C4-2B (cell line): Measurements from ENCODE around the gene RPL29.

Experiments
- H3K27ac ChIP-seq: fragments of 450-650 bp; 2 replicates; pipeline ENCODE4 v1.5.1; 2017
- ZFX ChIP-seq: fragments of 450-650 bp; IDR thresholded peaks from 2 replicates; pipeline ENCODE4 v1.6.1; 2017
- TF ChIP-seq, protein P1 (sequence below): fragments of 450-650 bp; conservative IDR thresholded peaks from 2 replicates; pipeline ENCODE4 v1.5.1; 2017; ENCODE audit warnings: mild to moderate bottlenecking

RPL29 gene

DNA sequence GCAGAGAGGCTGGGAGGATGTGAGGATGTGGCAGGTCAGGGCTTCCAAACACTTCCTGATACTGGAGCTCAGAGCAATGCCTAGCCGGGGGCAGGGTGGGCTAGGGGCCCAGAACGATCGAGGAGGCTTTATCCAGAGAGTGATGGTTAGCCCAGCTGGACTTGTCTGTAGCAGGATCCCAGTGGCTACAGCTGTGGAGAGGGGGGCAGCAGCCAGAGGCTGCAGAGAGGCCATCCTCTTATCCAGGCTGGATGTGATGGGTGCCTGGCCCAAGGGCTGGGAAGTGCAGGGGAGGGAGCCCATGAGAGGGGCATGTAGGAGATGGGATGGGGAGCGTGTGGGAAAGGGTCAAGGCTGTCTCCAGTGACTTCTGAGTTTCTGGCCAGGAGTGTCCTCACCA is 48.9 kb downstream of the RPL29 start:
- TF ChIP-seq, protein P1, sequence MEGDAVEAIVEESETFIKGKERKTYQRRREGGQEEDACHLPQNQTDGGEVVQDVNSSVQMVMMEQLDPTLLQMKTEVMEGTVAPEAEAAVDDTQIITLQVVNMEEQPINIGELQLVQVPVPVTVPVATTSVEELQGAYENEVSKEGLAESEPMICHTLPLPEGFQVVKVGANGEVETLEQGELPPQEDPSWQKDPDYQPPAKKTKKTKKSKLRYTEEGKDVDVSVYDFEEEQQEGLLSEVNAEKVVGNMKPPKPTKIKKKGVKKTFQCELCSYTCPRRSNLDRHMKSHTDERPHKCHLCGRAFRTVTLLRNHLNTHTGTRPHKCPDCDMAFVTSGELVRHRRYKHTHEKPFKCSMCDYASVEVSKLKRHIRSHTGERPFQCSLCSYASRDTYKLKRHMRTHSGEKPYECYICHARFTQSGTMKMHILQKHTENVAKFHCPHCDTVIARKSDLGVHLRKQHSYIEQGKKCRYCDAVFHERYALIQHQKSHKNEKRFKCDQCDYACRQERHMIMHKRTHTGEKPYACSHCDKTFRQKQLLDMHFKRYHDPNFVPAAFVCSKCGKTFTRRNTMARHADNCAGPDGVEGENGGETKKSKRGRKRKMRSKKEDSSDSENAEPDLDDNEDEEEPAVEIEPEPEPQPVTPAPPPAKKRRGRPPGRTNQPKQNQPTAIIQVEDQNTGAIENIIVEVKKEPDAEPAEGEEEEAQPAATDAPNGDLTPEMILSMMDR = no peak
- no peak for TF ChIP-seq ZFX
- H3K27ac ChIP-seq = no peak overlapping the region

DNA sequence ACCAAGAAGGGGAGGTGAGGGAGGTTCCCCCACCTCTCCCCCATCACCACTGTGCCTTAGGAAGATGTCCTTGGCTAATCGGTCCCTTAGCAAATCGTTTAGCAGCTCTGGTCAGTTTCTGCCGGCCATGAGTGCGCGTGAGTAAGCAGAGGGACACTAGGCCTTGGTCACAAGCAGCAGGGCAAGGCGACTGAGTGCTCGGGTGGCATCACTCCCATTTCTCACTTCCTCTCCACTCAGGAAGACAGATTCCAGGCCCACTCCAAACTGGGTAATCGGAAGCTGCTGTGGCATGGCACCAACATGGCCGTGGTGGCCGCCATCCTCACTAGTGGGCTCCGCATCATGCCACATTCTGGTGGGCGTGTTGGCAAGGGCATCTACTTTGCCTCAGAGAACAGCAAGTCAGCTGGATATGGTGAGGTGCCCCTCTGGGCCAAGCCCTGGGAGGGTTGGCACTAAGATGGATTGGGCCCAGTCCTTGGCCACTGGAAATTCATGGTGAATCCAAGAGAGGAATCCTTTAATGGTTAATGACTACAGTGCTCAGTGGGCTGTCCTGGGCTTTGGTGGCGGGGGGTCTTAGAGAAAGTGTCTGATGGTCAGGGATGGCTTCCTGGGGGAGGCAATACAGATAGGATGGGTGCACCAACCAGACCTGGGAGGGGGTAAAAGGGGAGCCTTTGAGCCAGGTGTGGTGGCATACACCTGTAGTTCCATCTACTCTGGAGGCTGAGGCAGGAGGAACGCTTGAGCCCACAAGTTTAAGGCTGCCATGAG is 49.6 kb downstream of the RPL29 start:
- TF ChIP-seq, protein P1 = no peak
- TF ChIP-seq ZFX = no peak
- H3K27ac ChIP-seq = no peak overlapping the region

DNA sequence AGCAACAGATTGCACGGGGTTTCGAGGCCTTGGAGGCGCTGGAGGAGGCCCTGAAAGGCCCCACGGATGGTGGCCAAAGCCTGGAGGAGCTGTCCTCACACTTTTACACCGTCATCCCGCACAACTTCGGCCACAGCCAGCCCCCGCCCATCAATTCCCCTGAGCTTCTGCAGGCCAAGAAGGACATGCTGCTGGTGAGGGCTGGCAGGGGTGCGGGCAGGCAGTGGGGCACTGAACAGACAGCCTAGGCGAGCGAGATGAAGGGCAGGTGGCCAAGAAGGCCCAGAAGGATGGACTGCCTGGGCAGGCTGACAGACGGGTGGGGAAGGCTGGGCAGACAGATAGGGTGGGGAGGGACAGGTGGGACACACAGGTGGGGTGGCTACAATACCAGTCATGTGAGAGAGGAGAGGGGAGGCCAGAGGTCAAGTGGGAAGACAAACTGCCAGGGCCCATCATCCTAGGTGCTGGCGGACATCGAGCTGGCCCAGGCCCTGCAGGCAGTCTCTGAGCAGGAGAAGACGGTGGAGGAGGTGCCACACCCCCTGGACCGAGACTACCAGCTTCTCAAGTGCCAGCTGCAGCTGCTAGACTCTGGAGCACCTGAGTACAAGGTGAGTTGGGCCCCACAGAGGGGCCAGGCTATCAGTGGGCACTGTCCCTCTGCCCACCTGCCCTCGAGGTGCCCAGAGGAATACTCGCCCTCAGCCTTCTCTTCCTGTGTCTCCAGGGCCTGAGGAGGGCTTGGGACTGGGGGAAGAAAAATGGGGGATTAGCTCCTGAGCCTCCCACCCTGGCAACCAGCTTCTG is 50.5 kb downstream of the RPL29 start:
- H3K27ac ChIP-seq = no peak overlapping the region
- TF ChIP-seq, protein P1 = no peak
- no peak for TF ChIP-seq ZFX

DNA sequence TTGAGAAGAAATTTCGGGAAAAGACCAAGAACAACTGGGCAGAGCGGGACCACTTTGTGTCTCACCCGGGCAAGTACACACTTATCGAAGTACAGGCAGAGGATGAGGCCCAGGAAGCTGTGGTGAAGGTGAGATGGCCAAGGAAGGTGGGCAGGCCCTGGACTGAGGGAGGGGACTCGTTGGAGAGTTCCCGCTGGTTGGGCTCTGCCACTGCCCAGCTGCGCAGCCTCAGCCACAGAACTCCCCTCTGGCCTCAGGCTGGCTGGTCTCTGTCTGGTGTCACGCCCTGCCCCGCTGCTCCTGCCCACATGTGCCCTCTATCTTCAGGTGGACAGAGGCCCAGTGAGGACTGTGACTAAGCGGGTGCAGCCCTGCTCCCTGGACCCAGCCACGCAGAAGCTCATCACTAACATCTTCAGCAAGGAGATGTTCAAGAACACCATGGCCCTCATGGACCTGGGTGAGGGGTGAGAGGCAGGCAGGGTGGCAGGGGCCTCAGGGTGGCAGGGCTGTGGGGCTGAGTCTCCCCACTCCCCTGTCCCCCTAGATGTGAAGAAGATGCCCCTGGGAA is 51.2 kb downstream of the RPL29 start:
- H3K27ac ChIP-seq = no peak overlapping the region
- TF ChIP-seq ZFX = no peak
- TF ChIP-seq, protein P1 = no peak
